ENCODE results near the gene NKAIN4.
"Not testable (repeated sequence)": the region's sequence is repeated elsewhere in the genome, so short reads cannot be mapped to it uniquely, and the experiment has no call there.

NKAIN4 gene

DNA sequence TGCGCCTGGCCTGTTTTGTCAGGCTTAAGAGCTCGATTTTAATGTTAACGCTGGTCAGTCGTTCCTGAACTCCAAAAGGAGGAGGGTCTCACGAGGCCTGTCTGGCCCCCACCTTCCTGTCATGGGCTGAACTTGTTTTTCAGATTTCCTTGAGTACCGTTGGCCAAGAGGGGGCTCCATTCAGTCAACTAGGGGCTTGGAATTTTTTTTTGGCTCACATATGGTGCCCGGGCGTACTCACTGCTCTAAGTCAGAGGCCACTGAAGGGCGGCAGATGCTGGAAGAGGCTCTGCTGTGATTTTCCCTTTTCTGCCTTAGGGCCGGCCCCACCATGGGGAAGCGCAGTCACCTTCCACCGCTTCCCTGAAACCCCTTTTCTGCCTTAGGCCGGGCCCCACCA is 25.5 kb downstream of the NKAIN4 start:
- H3K36me3 ChIP-seq (ENCODE audit: control insufficient read depth, insufficient read depth, low read length, severe bottlenecking): no peaks in the 10 kb centered on the region
- no peaks in the 10 kb centered on the region for H3K27me3 ChIP-seq (replicated peaks; ENCODE audit: control insufficient read depth, insufficient read depth, low read length)
- H3K9me3 ChIP-seq (ENCODE audit: control insufficient read depth, low read length): no peaks in the 10 kb centered on the region
- H3K9ac ChIP-seq (ENCODE audit: low read length): no peak overlapping the region
- DNase-seq (ENCODE audit: low read depth): no peak
- H3K4me3 ChIP-seq (ENCODE audit: low read length): no peak overlapping the region
- H3K4me1 ChIP-seq (ENCODE audit: control insufficient read depth, insufficient read depth, low read length): peaks cover 30% of the 10 kb centered on the region

DNA sequence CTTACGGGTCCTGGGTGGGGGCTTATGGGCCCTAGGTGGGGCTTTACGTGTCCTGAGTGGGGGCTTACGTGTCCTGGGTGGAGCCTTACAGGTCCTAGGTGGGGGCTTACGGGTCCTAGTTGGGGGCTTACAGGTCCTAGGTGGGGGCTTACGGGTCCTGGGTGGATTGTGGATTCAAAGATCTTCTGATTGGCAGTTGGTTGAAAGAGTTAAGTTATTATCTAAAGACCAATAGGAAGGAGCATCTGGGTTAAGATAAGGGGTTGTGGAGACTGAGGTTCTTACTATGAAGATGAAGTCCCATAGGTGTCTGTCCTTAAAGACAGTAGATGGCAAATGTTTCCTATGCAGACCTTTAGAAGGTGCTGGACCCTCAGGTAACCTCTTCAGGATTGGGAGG is 27.0 kb downstream of the NKAIN4 start:
- no peak for DNase-seq (ENCODE audit: low read depth)
- H3K9ac ChIP-seq (ENCODE audit: low read length): no peak overlapping the region
- no peaks in the 10 kb centered on the region for H3K27me3 ChIP-seq (replicated peaks; ENCODE audit: control insufficient read depth, insufficient read depth, low read length)
- no peak overlapping the region for H3K4me3 ChIP-seq (ENCODE audit: low read length)
- peaks cover 19% of the 10 kb centered on the region for H3K4me1 ChIP-seq (ENCODE audit: control insufficient read depth, insufficient read depth, low read length)
- no peaks in the 10 kb centered on the region for H3K36me3 ChIP-seq (ENCODE audit: control insufficient read depth, insufficient read depth, low read length, severe bottlenecking)
- H3K9me3 ChIP-seq (ENCODE audit: control insufficient read depth, low read length): no peaks in the 10 kb centered on the region

DNA sequence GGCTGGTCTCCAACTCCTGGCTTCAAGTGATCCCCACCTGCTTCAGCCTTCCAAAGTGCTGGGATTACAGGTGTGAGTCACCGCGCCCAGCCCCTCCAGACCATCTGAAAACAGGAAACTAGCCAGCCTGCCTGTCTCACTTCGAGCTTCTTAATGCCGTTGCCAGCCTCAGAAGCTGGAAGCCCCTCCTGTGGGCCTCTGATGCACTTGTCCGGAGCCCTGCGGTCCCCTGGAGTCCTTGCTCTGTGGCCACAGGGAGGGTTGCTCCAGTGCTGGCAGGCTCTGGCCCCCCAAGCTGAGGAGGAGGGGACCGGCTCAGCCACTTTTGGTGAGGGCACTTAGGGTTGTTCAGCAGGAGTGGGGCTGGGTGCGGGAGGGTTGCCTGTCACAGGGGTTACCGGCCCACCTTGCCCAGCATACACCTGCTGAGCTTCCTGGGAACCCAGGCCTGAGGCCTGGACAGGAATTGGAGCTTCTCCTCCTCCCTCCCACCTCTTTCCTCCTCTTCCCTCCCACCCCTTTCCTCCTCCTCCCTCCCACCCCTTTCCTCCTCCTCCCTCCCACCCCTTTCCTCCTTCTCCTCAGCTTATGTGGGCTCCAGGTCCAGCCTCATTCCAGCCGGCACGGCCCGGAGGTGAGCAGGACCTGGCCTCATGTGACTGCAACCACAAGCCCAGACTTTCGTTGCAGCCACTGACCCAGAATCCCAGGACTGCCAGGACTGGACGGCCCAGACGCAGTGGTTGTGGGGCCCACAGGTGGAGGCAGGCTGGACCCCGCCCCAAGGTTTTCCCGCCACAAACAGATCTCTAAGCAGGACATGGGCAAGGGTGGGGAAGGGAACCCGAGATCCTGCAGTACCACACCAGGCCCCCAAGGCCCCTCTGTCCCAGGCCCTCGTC is 28.0 kb downstream of the NKAIN4 start:
- Histone ChIP-seq H3K4me3 (ENCODE audit: low read length) (no peak overlapping the region), H3K9me3 (ENCODE audit: control insufficient read depth, low read length) (no peaks in the 10 kb centered on the region), H3K36me3 (ENCODE audit: control insufficient read depth, insufficient read depth, low read length, severe bottlenecking) (no peaks in the 10 kb centered on the region), H3K4me1 (ENCODE audit: control insufficient read depth, insufficient read depth, low read length) (peaks cover 9% of the 10 kb centered on the region), H3K9ac (ENCODE audit: low read length) (no peak overlapping the region), H3K27me3 (replicated peaks; ENCODE audit: control insufficient read depth, insufficient read depth, low read length) (peaks cover 5% of the 10 kb centered on the region)
- no peak for DNase-seq (ENCODE audit: low read depth)

GRCh38 chr20:63225082-63225454 is 29.2 kb downstream of the NKAIN4 start:
- Histone ChIP-seq H3K4me3 (ENCODE audit: low read length) (no peak overlapping the region), H3K4me1 (ENCODE audit: control insufficient read depth, insufficient read depth, low read length) (no peaks in the 10 kb centered on the region), H3K36me3 (ENCODE audit: control insufficient read depth, insufficient read depth, low read length, severe bottlenecking) (no peaks in the 10 kb centered on the region), H3K9ac (ENCODE audit: low read length) (no peak overlapping the region), H3K9me3 (ENCODE audit: control insufficient read depth, low read length) (no peaks in the 10 kb centered on the region), H3K27me3 (replicated peaks; ENCODE audit: control insufficient read depth, insufficient read depth, low read length) (peaks cover 17% of the 10 kb centered on the region)
- no peak for DNase-seq (ENCODE audit: low read depth)

DNA sequence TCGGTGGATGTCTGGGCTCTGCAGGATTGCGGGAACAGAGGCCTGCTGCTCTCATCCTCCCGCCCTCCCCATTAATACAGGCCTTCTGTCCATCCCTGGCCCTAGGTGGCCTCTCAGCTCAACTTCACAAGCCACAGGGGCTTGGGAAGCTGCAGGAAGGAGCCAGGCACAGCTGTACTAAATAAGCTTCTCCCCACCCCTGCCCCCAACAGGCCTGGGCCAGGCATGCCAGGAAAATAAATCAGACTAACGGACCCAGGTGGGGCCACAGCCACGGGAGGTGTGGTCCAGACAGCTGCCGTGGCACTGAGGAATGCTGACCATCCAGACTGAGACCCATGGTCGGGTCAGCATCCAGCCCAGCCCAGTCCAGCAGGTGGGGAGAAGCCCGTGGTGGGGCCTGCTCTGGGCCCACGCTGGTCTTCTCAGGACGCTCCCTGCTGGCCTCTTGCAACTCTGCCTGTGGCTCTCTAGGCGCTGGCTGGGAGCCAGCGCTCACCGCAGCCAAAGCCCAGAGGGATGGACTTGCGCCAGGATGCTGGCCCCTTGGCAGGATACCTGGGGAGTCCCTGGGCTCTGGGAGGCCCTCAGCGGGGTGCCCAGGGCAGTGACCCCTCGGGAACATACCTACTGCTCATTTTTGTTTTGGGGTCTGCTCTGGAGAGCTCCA is 29.7 kb downstream of the NKAIN4 start:
- Histone ChIP-seq H3K9ac (ENCODE audit: low read length) (no peak overlapping the region), H3K36me3 (ENCODE audit: control insufficient read depth, insufficient read depth, low read length, severe bottlenecking) (no peaks in the 10 kb centered on the region), H3K27me3 (replicated peaks; ENCODE audit: control insufficient read depth, insufficient read depth, low read length) (peaks cover 22% of the 10 kb centered on the region), H3K4me1 (ENCODE audit: control insufficient read depth, insufficient read depth, low read length) (no peaks in the 10 kb centered on the region), H3K9me3 (ENCODE audit: control insufficient read depth, low read length) (no peaks in the 10 kb centered on the region), H3K4me3 (ENCODE audit: low read length) (no peak overlapping the region)
- peak; percentile 43 for DNase-seq (ENCODE audit: low read depth)

DNA sequence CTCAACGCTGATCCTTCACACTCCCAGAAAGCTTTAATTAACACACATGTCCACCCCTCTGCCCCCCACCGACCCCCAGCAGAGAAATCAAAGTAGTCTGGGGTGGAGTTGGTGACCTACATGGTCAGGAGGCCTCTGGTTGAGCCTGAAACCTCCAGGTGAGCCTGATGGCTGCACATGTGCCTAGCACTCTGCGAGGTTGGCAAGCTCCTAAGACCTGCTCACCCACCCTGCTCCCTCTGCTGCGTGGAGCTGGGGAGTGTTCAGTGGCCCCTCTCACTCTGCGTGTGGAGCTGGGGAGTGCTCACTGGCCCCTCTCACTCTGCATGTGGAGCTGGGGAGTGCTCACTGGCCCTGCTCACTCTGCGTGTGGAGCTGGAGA is 30.4 kb downstream of the NKAIN4 start:
- Histone ChIP-seq H3K9me3 (ENCODE audit: control insufficient read depth, low read length) (no peaks in the 10 kb centered on the region), H3K4me1 (ENCODE audit: control insufficient read depth, insufficient read depth, low read length) (no peaks in the 10 kb centered on the region), H3K9ac (ENCODE audit: low read length) (no peak overlapping the region), H3K36me3 (ENCODE audit: control insufficient read depth, insufficient read depth, low read length, severe bottlenecking) (no peaks in the 10 kb centered on the region), H3K27me3 (replicated peaks; ENCODE audit: control insufficient read depth, insufficient read depth, low read length) (peaks cover 26% of the 10 kb centered on the region), H3K4me3 (ENCODE audit: low read length) (no peak overlapping the region)
- no peak for DNase-seq (ENCODE audit: low read depth)

GRCh38 chr20:63223121-63223825 is 31.0 kb downstream of the NKAIN4 start:
- H3K27me3 ChIP-seq (replicated peaks; ENCODE audit: control insufficient read depth, insufficient read depth, low read length): peaks cover 26% of the 10 kb centered on the region
- DNase-seq (ENCODE audit: low read depth): peak; percentile 76

DNA sequence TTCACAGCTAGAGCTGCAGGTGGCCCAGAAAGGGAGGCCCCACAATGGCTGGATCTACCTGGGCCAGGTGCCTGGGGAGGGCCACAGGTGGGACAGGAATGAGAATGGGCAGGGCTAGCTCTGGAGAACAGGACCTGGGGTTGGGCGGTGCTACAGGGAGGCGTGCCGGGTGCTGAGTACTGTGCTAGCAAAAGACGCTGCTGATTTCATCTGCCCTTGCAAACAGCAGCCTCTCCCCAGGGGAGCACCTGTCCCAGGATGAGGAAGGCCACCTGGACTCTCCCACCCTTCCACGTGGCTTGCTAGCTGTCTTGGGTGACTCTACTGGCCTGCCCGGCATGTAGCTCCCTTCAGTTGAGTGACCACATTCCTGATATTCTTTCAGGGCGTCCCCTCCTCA is 31.7 kb downstream of the NKAIN4 start:
- Histone ChIP-seq H3K9ac (ENCODE audit: low read length) (no peak overlapping the region), H3K27me3 (replicated peaks; ENCODE audit: control insufficient read depth, insufficient read depth, low read length) (peaks cover 26% of the 10 kb centered on the region), H3K9me3 (ENCODE audit: control insufficient read depth, low read length) (no peaks in the 10 kb centered on the region), H3K36me3 (ENCODE audit: control insufficient read depth, insufficient read depth, low read length, severe bottlenecking) (no peaks in the 10 kb centered on the region), H3K4me1 (ENCODE audit: control insufficient read depth, insufficient read depth, low read length) (no peaks in the 10 kb centered on the region), H3K4me3 (ENCODE audit: low read length) (no peak overlapping the region)
- DNase-seq (ENCODE audit: low read depth): no peak

More at GRCh38 chr20:63223121-63223825, 31.0 kb downstream of the NKAIN4 start:
- Histone ChIP-seq H3K4me3 (ENCODE audit: low read length) (no peak overlapping the region), H3K4me1 (ENCODE audit: control insufficient read depth, insufficient read depth, low read length) (no peaks in the 10 kb centered on the region), H3K9me3 (ENCODE audit: control insufficient read depth, low read length) (no peaks in the 10 kb centered on the region), H3K9ac (ENCODE audit: low read length) (no peak overlapping the region), H3K36me3 (ENCODE audit: control insufficient read depth, insufficient read depth, low read length, severe bottlenecking) (no peaks in the 10 kb centered on the region)

- H3K36me3 ChIP-seq (ENCODE audit: control insufficient read depth, insufficient read depth, low read length, severe bottlenecking); H3K9ac ChIP-seq (ENCODE audit: low read length); DNase-seq (ENCODE audit: low read depth); H3K9me3 ChIP-seq (ENCODE audit: control insufficient read depth, low read length); H3K4me1 ChIP-seq (ENCODE audit: control insufficient read depth, insufficient read depth, low read length); H3K4me3 ChIP-seq (ENCODE audit: low read length): not testable (repeated sequence)
- H3K27me3 ChIP-seq (replicated peaks; ENCODE audit: control insufficient read depth, insufficient read depth, low read length): peaks cover 26% of the 10 kb centered on the region
Observed at GRCh38 chr20:63221400-63222053, 32.7 kb downstream of the NKAIN4 start.

GRCh38 chr20:63220696-63221399 is 33.4 kb downstream of the NKAIN4 start:
- Histone ChIP-seq H3K4me1 (ENCODE audit: control insufficient read depth, insufficient read depth, low read length) (peaks cover 4% of the 10 kb centered on the region), H3K9ac (ENCODE audit: low read length) (no peak overlapping the region), H3K27me3 (replicated peaks; ENCODE audit: control insufficient read depth, insufficient read depth, low read length) (peaks cover 26% of the 10 kb centered on the region), H3K36me3 (ENCODE audit: control insufficient read depth, insufficient read depth, low read length, severe bottlenecking) (no peaks in the 10 kb centered on the region), H3K9me3 (ENCODE audit: control insufficient read depth, low read length) (no peaks in the 10 kb centered on the region), H3K4me3 (ENCODE audit: low read length) (no peak overlapping the region)
- no peak for DNase-seq (ENCODE audit: low read depth)
